GM12891 (cell line): ENCODE results near the gene LRFN5.

Experiments used
- DNase-seq: peaks from one replicate; pipeline ENCODE4 v3.0.0; 2011; ENCODE audit warnings: low spot score; ENCODE audit not compliant: insufficient read length
- FAIRE-seq: peaks from 2 replicates; lab custom pipeline; 2011; peaks lifted over from hg19 to GRCh38; lab: Jason Lieb, UNC
- PAX5 ChIP-seq: IDR thresholded peaks from 2 replicates; pipeline ENCODE4 v1.6.1; 2011; ENCODE audit warnings: low read length, moderate library complexity, mild to moderate bottlenecking; ENCODE audit not compliant: insufficient read depth, severe bottlenecking
- POLR2A ChIP-seq: IDR thresholded peaks from 2 replicates; pipeline ENCODE4 v1.6.1; 2011; ENCODE audit warnings: low read depth, low read length, control low read depth
- POLR2AphosphoS5 ChIP-seq: IDR thresholded peaks from 2 replicates; pipeline ENCODE4 v1.6.1; 2011; ENCODE audit warnings: low read depth, low read length, control low read depth
- POU2F2 ChIP-seq: IDR thresholded peaks from 2 replicates; pipeline ENCODE4 v1.6.1; 2011; ENCODE audit warnings: low read depth, mild to moderate bottlenecking, control low read depth, low read length, moderate library complexity
- SPI1 ChIP-seq: IDR thresholded peaks from 2 replicates; pipeline ENCODE4 v1.6.1; 2011; ENCODE audit warnings: low read depth, low read length, control low read depth
- TAF1 ChIP-seq: IDR thresholded peaks from 2 replicates; pipeline ENCODE4 v1.6.1; 2011; ENCODE audit warnings: low read depth, low read length, control low read depth

The LRFN5 gene

DNA sequence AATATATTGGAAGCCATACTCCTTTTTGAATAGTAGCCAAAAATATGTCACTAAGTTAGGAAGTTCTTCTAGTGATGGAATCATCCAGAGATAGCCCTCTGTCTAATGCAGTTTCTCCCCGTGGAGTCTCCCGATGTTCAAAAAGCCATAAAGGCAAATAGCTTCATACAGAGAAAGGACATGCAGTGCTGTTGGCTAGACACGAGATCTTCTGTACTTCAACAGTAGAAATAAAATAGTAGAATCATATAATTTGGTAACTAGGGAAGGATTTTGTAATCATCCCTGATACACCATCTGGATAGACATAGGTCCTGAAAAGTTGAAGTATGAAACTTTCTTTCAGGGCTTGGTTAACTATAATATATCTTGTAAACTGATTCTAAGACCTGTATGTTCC is 27.6 kb downstream of the LRFN5 start:
- FAIRE-seq (no peak), DNase-seq (no peak)
- TF ChIP-seq POLR2AphosphoS5 (no peak), TAF1 (no peak), POLR2A (no peak), SPI1 (no peak), PAX5 (no peak), POU2F2 (no peak)

DNA sequence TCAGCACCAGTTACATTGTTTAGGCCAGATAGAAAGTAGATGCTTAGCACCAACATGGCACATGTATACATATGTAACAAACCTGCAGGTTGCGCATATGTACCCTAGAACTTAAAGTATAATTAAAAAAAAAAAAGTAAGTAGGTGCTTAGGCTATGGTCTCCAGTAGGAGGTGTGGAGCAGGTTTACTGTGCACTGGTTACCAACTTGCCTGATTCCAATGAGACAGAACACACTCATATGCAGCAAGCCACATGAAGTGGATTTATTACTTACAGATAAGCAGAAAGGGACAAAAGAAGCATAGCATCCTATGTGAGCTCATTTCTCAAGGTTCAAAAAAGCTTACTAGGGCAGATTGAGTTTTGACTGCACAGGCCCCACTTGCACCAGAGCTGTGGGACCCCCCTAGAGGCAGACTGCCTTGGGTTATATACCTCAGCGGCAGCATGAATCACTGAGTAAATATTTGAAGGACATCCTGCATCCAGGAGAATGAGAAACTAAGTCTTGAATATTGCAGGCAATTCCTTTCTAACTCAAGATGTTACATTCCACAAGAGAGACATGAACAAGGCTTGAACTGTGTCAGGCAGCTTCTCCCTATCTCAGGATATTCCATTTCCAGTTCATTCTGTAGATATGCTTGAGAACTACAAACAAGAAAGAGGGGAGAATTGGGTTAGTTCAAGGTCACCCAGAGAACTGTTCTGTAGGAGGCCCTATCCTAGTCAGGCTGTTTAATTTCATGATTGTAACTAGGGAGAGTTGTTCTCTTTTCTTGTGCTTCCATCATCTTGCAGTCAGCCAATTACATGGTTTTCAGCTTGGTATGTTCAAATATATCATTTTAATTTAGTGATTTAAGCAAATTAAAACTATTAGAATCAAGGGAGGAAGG is 30.1 kb downstream of the LRFN5 start:
- no peak for FAIRE-seq
- TF ChIP-seq TAF1 (no peak), SPI1 (no peak), POLR2A (no peak), PAX5 (no peak), POU2F2 (no peak), POLR2AphosphoS5 (no peak)
- no peak for DNase-seq

DNA sequence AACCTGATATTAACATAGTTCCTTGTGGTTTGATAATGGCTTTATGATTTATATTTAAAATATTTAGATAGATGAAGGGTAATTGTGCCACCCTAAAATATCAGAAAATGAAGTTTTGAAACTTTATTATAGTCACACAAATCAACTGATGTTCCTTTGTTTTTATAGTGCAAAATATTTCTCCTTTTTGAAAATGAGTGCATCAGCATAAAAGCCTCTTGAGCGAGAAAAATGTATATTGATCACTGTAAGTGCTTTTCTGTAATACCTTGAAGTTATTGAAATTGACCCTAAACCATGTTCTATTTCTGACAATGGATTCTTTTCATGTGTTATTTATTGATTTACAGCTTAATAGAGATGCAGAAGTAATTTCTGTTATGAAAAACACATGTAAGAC is 35.0 kb downstream of the LRFN5 start:
- DNase-seq, result no peak
- TF ChIP-seq POLR2A (no peak), TAF1 (no peak), POU2F2 (no peak), SPI1 (no peak), POLR2AphosphoS5 (no peak), PAX5 (no peak)
- FAIRE-seq, result no peak

- FAIRE-seq, result no peak
- DNase-seq, result no peak
- TF ChIP-seq POLR2AphosphoS5, result no peak
- TF ChIP-seq TAF1, result no peak
- TF ChIP-seq SPI1, result no peak
- TF ChIP-seq PAX5, result no peak
- no peak for TF ChIP-seq POLR2A
- no peak for TF ChIP-seq POU2F2
These were observed 35.7 kb downstream of the LRFN5 start for GRCh38 chr14:41642367-41642766.

GRCh38 chr14:41642789-41643188 is 36.1 kb downstream of the LRFN5 start:
- FAIRE-seq (no peak), DNase-seq (no peak)
- TF ChIP-seq POLR2A, result no peak
- no peak for TF ChIP-seq TAF1
- no peak for TF ChIP-seq PAX5
- TF ChIP-seq POU2F2, result no peak
- no peak for TF ChIP-seq POLR2AphosphoS5
- TF ChIP-seq SPI1, result no peak

- no peak for DNase-seq
- no peak for FAIRE-seq
- TF ChIP-seq PAX5 (no peak), POLR2AphosphoS5 (no peak), SPI1 (no peak), POLR2A (no peak), POU2F2 (no peak), TAF1 (no peak)
These were observed 37.9 kb downstream of the LRFN5 start for GRCh38 chr14:41644606-41645005.

DNA sequence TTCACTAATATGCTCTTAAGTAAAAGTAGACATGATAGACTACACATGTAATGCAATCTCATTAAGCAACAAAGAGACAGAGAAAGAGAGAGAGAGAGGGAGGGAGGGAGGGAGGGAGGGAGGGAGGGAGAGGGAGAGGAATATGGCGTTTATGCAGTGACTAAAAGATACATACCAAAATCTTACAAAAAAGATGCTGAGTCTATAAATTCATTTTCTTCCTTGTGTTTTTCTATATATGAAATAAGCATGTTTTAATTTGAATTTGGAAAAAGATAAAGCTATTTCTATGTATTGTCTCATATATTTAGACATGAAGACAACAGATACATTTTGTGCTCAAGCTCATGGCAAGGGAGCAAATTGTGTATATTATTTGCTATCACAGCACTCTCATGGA is 44.1 kb downstream of the LRFN5 start:
- FAIRE-seq (no peak), DNase-seq (no peak)
- TF ChIP-seq SPI1 (no peak), POLR2AphosphoS5 (no peak), TAF1 (no peak), POU2F2 (no peak), POLR2A (no peak), PAX5 (no peak)

GRCh38 chr14:41654196-41654595 is 47.5 kb downstream of the LRFN5 start:
- FAIRE-seq (no peak), DNase-seq (no peak)
- TF ChIP-seq PAX5, result no peak
- no peak for TF ChIP-seq POLR2A
- TF ChIP-seq SPI1, result no peak
- TF ChIP-seq TAF1, result no peak
- no peak for TF ChIP-seq POU2F2
- no peak for TF ChIP-seq POLR2AphosphoS5

DNA sequence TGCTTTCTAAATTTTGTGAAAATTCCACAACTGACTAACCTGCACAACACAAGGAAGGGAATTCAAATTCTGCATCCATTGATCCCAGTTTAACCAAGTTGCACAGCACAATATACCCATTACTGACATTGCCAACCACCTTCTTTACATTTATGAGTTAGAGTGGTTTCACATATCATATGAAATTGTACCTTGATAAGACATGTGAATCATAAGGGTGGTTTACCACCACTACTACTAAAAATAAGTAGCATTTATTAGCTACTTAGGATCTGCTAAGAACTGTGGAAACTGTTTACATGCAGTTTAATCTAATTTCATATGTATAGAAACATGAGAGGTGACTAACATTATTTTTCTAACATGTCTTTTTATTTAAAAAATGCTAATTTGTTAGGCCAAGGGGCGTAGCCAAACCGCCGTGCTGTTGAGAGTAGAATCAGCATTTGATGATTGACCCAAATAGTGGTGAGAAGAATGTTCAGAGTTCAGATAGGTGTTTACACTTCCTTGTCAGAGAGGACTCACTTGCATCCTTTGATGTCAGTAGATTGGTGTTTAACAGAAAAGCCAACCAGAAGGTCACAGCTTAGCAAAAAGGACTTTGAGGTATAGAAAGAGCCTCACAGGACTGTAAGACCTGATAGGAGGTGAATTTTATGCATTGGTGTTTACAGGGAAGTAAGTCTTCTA is 56.2 kb downstream of the LRFN5 start:
- FAIRE-seq, result no peak
- DNase-seq, result no peak
- TF ChIP-seq POLR2A (no peak), POU2F2 (no peak), SPI1 (no peak), TAF1 (no peak), PAX5 (no peak), POLR2AphosphoS5 (no peak)
